Coronary artery (tissue), 2 donors: ENCODE measurements around the gene ARHGAP31.
A peak's percentile ranks its signal among the peaks of the same experiment; 100 is the strongest.

ENCODE experiments used
- DNase-seq: peaks from one replicate; pipeline ENCODE4 v3.0.0-alpha.2; 2017; ENCODE audit warnings: low spot score
- H3K27ac ChIP-seq, 2 donors: fragments of 200-600 bp; sonication (generic); one replicate each; pipeline ENCODE4 v1.5.1; 2016 to 2019
- H3K4me3 ChIP-seq: fragments of 200-600 bp; sonication (generic); 2 replicates; pipeline ENCODE4 v1.5.1; 2016; ENCODE audit warnings: mild to moderate bottlenecking, moderate library complexity
- TF ChIP-seq, protein P1 (sequence below): fragments of 200-600 bp; sonication (generic); IDR thresholded peaks from one replicate; pipeline ENCODE4 v1.5.1; 2019; ENCODE audit warnings: antibody characterized with exemption

ARHGAP31 gene, protein sequence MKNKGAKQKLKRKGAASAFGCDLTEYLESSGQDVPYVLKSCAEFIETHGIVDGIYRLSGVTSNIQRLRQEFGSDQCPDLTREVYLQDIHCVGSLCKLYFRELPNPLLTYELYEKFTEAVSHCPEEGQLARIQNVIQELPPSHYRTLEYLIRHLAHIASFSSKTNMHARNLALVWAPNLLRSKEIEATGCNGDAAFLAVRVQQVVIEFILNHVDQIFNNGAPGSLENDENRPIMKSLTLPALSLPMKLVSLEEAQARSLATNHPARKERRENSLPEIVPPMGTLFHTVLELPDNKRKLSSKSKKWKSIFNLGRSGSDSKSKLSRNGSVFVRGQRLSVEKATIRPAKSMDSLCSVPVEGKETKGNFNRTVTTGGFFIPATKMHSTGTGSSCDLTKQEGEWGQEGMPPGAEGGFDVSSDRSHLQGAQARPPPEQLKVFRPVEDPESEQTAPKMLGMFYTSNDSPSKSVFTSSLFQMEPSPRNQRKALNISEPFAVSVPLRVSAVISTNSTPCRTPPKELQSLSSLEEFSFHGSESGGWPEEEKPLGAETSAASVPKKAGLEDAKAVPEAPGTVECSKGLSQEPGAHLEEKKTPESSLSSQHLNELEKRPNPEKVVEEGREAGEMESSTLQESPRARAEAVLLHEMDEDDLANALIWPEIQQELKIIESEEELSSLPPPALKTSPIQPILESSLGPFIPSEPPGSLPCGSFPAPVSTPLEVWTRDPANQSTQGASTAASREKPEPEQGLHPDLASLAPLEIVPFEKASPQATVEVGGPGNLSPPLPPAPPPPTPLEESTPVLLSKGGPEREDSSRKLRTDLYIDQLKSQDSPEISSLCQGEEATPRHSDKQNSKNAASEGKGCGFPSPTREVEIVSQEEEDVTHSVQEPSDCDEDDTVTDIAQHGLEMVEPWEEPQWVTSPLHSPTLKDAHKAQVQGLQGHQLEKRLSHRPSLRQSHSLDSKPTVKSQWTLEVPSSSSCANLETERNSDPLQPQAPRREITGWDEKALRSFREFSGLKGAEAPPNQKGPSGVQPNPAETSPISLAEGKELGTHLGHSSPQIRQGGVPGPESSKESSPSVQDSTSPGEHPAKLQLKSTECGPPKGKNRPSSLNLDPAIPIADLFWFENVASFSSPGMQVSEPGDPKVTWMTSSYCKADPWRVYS (N-terminal part only)

DNA sequence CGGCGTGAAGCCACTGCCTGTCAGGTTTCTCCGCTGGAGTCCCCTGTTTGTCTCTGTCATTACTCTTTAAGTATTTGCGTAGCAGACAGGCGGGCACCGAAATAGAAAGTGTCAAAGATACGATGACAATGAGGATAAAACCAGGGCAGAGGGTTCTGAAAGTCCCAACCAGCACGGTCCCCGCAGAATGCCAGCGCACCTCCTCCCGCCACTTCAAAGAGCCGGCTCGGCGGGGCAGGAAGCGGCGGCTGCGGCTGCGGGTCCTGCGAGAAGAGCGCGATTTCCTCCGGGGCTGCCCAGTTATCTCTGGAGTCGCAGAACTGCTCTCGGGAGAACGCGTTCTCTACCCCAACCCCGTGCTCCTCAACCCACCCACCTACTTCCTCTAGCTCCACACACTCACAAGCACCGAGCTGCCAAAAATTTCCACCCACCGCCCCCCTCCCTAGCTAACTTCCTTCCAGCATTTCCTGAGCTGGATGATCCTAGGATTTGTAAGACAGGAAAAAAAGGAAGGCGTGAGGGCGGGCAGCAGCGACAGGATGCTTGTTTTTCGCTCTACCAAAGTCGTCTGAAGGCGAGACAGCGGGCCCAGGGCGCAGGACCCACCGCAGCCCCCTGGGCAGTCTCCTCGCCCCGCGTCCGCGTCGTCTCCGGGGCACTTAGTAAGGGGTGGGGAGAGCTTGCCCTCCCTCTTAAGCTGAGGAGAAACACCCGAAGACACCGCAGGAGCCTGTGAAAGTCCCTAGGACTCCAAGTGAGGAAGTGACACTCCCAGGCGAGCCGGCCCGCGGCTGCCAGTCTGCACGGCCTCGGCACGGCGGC lies at the start of gene ARHGAP31:
ARHGAP31 (plus strand) TSS at position 513 of the 825 bp plus-strand sequence. CDS start 522 bp downstream, outside the sequence.
- Histone ChIP-seq H3K4me3 (peak within 1 kb of the TSS; percentile 97), H3K27ac (peak within 1 kb of the TSS; percentile 86 to 96)
- TF ChIP-seq, protein P1, sequence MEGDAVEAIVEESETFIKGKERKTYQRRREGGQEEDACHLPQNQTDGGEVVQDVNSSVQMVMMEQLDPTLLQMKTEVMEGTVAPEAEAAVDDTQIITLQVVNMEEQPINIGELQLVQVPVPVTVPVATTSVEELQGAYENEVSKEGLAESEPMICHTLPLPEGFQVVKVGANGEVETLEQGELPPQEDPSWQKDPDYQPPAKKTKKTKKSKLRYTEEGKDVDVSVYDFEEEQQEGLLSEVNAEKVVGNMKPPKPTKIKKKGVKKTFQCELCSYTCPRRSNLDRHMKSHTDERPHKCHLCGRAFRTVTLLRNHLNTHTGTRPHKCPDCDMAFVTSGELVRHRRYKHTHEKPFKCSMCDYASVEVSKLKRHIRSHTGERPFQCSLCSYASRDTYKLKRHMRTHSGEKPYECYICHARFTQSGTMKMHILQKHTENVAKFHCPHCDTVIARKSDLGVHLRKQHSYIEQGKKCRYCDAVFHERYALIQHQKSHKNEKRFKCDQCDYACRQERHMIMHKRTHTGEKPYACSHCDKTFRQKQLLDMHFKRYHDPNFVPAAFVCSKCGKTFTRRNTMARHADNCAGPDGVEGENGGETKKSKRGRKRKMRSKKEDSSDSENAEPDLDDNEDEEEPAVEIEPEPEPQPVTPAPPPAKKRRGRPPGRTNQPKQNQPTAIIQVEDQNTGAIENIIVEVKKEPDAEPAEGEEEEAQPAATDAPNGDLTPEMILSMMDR: no peak
- peak; percentile 83 for DNase-seq

DNA sequence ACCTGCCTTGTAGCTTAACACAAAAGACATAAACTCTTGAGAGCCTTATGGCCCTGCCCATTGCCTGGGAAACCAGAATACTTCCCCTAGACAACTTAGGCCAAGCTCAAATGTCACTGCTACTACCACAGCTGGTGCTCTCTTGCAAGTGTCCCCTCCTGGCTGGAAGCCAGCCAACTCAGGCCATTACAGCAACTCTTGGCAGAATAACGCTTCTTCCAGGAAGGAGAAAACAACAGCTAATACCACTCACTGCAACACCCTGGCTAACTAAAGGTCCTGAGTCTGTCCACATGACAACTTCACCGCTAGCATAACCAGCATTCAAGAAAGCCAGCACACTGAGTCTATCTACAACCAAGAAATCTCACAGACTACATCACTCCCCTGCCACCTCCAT lies 48.4 kb upstream of the ARHGAP31 start:
- no peak for DNase-seq
- TF ChIP-seq, protein P1: no peak
- Histone ChIP-seq H3K4me3 (no peak overlapping the region), H3K27ac (no peak overlapping the region)

DNA sequence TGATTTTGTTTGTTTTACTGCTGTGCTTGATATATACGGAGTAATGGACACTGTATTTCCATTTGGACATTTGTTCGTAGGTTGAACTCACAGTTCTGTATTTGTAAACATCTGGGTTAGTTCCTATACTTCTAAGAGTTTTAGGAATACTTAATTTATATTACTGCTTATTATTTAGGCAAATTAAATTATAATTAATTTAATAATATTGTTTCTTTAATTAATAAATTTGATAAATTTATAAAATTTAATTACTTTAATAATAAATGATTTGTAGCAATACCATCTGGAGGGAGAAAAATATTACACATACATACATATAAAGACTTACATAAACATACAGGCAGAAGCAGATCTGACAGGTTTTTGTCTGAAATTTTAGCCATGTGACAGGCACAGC lies 39.0 kb upstream of the ARHGAP31 start:
- DNase-seq: no peak
- Histone ChIP-seq H3K4me3 (no peak overlapping the region), H3K27ac (no peak overlapping the region)
- TF ChIP-seq, protein P1: no peak

DNA sequence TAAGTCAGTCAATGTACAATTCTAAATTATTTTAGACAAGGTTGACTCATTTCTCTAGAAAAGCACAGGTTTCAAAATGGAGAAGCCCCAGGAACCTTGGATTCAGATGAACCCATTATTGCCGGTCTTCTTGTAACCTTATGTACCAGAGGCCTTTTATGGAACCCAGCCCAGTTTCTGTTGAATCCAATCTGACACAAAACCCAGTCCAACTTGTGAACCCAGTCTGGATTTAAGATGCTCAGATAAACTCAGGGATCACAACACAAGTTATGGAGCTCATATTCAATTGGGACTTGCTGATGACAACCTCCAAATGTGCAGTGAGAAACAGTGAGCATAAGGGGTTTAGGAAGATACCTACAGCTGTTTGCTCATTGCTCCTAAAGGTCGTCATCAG lies 37.1 kb upstream of the ARHGAP31 start:
- TF ChIP-seq, protein P1: no peak
- no peak overlapping the region for H3K4me3 ChIP-seq
- no peak for DNase-seq
- no peak overlapping the region for H3K27ac ChIP-seq

DNA sequence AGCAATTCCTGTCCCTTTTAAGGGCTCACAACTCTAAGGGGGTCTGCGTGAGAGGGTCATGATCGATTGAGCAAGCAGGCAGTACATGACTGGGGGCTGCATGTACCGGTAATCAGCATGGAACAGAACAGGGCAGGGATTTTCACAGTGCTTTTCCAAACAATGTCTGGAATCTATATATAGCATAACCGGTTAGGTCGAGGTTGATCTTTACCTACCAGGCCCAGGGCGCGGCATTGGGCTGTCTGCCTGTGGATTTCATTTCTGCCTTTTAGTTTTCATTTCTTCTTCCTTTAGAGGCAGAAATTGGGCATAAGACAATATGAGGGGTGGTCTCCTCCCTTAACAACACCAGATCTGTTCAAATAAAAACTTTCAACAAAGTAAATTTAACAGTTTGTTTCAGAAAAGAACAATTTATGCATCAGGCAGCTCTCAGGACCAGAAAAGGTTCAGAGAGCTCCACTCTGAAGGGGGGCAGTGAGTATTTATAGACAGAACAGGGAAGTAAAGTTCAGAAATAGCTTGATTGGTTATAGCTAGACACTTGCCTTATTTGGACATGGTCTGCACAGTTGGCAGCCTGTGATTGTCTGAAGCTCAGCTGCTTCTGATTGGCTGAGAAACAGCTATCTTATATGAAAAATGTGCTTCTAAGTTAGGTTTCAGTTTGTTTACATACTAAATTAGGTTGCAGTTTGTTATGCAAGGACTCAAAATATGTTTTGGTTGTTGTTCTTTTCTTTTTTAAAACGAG lies 36.4 kb upstream of the ARHGAP31 start:
- TF ChIP-seq, protein P1: no peak
- Histone ChIP-seq H3K4me3 (no peak overlapping the region), H3K27ac (no peak overlapping the region)
- DNase-seq: no peak
